Pancreas (tissue), 10 donors: Measurements from ENCODE around the gene THAP10. TPM values are rescaled to one million over a fixed set of nuclear protein-coding genes. Genes with fewer than 3 reads are reported as not detected.
"Not testable (repeated sequence)": the region's sequence is repeated elsewhere in the genome, so short reads cannot be mapped to it uniquely, and the experiment has no call there.

ENCODE experiments used
- ATAC-seq, 4 donors: fragments of 200-7000 bp; cut with Tn5 transposase; one replicate each; pipeline versions ENCODE4 v1.8.0 to v1.9.1; 2020; ENCODE audit warnings: mild to moderate bottlenecking in 4 of 4, moderate library complexity in 4 of 4
- DNase-seq, 6 donors: peaks; one replicate each; pipeline ENCODE4 v3.0.0-alpha.2; 2020
- FAIRE-seq: peaks from 2 replicates; lab custom pipeline; 2012; peaks lifted over from hg19 to GRCh38; lab: Jason Lieb, UNC
- H3K27ac ChIP-seq, 4 donors: fragments of 200-600 bp; sonication (generic); 1 replicate in 3 of 4; 2 replicates in 1 of 4; pipeline versions ENCODE4 v1.5.0 to v1.8.0; 2020
- H3K27me3 ChIP-seq, 4 donors: fragments of 200-600 bp; one replicate each; pipeline ENCODE4 v1.8.0; 2021
- H3K36me3 ChIP-seq, 3 donors: fragments of 200-600 bp; sonication (generic) in 1 of 3; one replicate each; pipeline versions ENCODE4 v1.5.0 to v1.8.0; 2020 to 2021
- H3K4me1 ChIP-seq, 3 donors: fragments of 200-600 bp; one replicate each; pipeline ENCODE4 v1.8.0; 2021
- H3K4me3 ChIP-seq, 4 donors: fragments of 200-600 bp; sonication (generic) in 2 of 4; one replicate each; pipeline versions ENCODE4 v1.5.0 to v1.8.0; 2020 to 2021
- H3K9me3 ChIP-seq, 4 donors: fragments of 200-600 bp; one replicate each; pipeline ENCODE4 v1.8.0; 2021
- CTCF ChIP-seq, 4 donors: fragments of 200-600 bp; sonication (generic) in 3 of 4; IDR thresholded peaks; one replicate each; pipeline versions ENCODE4 v1.5.0 to v1.8.0; 2021; ENCODE audit warnings: antibody characterized with exemption in 4 of 4
- WGBS, 2 donors: extraction: QIAGEN DNeasy Blood & Tissue Kit; methylation state at CpG; one replicate each; pipeline ENCODE4 v1.1.7; 2013; 5-methylcytosine and 5-hydroxymethylcytosine counted together
- intact Hi-C, 3 donors: fragments of 100-400 bp; cut with DNase I; formaldehyde crosslinking; loops; one replicate each; pipeline versions ENCODE4 v1.11.1 to v1.14.2; 2022
- polyA plus RNA-seq, 2 donors: library from polyadenylated mRNA; stranded (reverse); fragments of 200-250 nt; gene quantifications; one replicate each; pipeline ENCODE4 v1.2.3, GENCODE V29; 2013
- total RNA-seq, 6 donors: library from RNA; stranded (reverse); fragmentation: NEBNext Ultra II Directional in 4 of 6; extraction: Animal tissue kit (Norgen Biotek cat#: 25700) in 4 of 6; gene quantifications; one replicate each; pipeline versions ENCODE4 v1.2.1 to v1.2.4, GENCODE V29; 2021 to 2023
- donor health status: healthy with polysubstance abuse.
- donor health status: DM: no; HTN: no; CAD: no; lungs with moderate emphysema.
- donor health status: DM: no; HTN: no; CAD: no.
- donor health status: control.
- donor health status: control.
- donor health status: Bipolar disorder and iron deficiency.
- donor health status: DM: yes; HTN: yes; CAD: no.
- donor health status: DM: no; HTN: no; CAD: no.
- donor health status: DM: no; HTN: no; CAD: no.
- donor health status: DM: yes; HTN: yes; CAD: no.

The THAP10 gene
- total and polyA plus RNA-seq, 8 donors, result 0.43 to 2.6 (median 0.87) TPM

- Histone ChIP-seq H3K9me3 (no peaks in the 10 kb centered on the region), H3K4me1 (no peaks in the 10 kb centered on the region), H3K36me3 (no peaks in the 10 kb centered on the region), H3K4me3 (no peak overlapping the region), H3K27me3 (no peaks in the 10 kb centered on the region), H3K27ac (no peak overlapping the region)
- DNase-seq, result no peak
- FAIRE-seq, result no peak
- intact Hi-C loops, result loop anchor here in 1 of 3 donors (10.0 kb wide), 1 partner anchor 49 kb away; no protein-coding TSS in a partner anchor
- no peak for TF ChIP-seq CTCF (IDR thresholded peaks at IDR 0.05)
- 74 to 87% methylated on average over 2 of the region's 2 CpGs for WGBS, 2 donors
- ATAC-seq, result no peak
These were observed 18.8 kb downstream of the THAP10 start for GRCh38 chr15:70873232-70874054.

- H3K27ac ChIP-seq, H3K4me1 ChIP-seq, H3K9me3 ChIP-seq, H3K4me3 ChIP-seq, H3K27me3 ChIP-seq, ATAC-seq, H3K36me3 ChIP-seq, FAIRE-seq: not testable (repeated sequence)
- WGBS, 2 donors, result 89 to 91% methylated on average over 34 of the region's 34 CpGs
- intact Hi-C loops, result loop anchor here in 1 of 3 donors (10.0 kb wide), 1 partner anchor 47 kb away; no protein-coding TSS in a partner anchor
- peak in 1 of 6 donors; percentile 54 for DNase-seq
These were observed 20.7 kb downstream of the THAP10 start for GRCh38 chr15:70871490-70871889.

GRCh38 chr15:70870051-70870450, 22.2 kb downstream of the THAP10 start:
- Histone ChIP-seq H3K4me3 (no peak overlapping the region), H3K36me3 (no peaks in the 10 kb centered on the region), H3K27me3 (no peaks in the 10 kb centered on the region), H3K27ac (no peak overlapping the region), H3K4me1 (no peaks in the 10 kb centered on the region), H3K9me3 (no peaks in the 10 kb centered on the region)
- ATAC-seq (peak in 1 of 4 donors; percentile 34), FAIRE-seq (no peak), DNase-seq (no peak)
- TF ChIP-seq CTCF (IDR thresholded peaks at IDR 0.05), result no peak
- intact Hi-C loops, result loop anchor here in 1 of 3 donors (10.0 kb wide), 1 partner anchor 45 kb away; no protein-coding TSS in a partner anchor

GRCh38 chr15:70869346-70869745, 22.9 kb downstream of the THAP10 start:
- FAIRE-seq, result no peak
- no peak for TF ChIP-seq CTCF (IDR thresholded peaks at IDR 0.05)
- 66 to 68% methylated on average over 3 of the region's 3 CpGs for WGBS, 2 donors
- Histone ChIP-seq H3K4me3 (no peak overlapping the region), H3K27me3 (no peaks in the 10 kb centered on the region), H3K9me3 (no peaks in the 10 kb centered on the region), H3K4me1 (no peaks in the 10 kb centered on the region), H3K27ac (no peak overlapping the region), H3K36me3 (no peaks in the 10 kb centered on the region)
- ATAC-seq, result no peak
- intact Hi-C loops, result no loop called here
- no peak for DNase-seq

- DNase-seq, result no peak
- H3K4me3 ChIP-seq, result no peak overlapping the region
These were observed 24.2 kb downstream of the THAP10 start for GRCh38 chr15:70867911-70868467.

More at GRCh38 chr15:70867911-70868467, 24.2 kb downstream of the THAP10 start:
- Histone ChIP-seq H3K36me3 (no peaks in the 10 kb centered on the region), H3K27me3 (no peaks in the 10 kb centered on the region), H3K27ac (no peak overlapping the region), H3K9me3 (no peaks in the 10 kb centered on the region), H3K4me1 (no peaks in the 10 kb centered on the region)
- intact Hi-C loops, result no loop called here
- WGBS, 2 donors, result 58 to 68% methylated on average over 6 of the region's 6 CpGs
- peak in 2 of 4 donors; percentile 26 to 65 for ATAC-seq
- FAIRE-seq, result no peak
- TF ChIP-seq CTCF (IDR thresholded peaks at IDR 0.05), result no peak
